Measurements from ENCODE around the gene ZNF398.
"Not testable (repeated sequence)": the region's sequence is repeated elsewhere in the genome, so short reads cannot be mapped to it uniquely, and the experiment has no call there.

Gene ZNF398

GRCh38 chr7:149198161-149198816 lies 51.0 kb downstream of the ZNF398 start:
- no peak for DNase-seq

DNA sequence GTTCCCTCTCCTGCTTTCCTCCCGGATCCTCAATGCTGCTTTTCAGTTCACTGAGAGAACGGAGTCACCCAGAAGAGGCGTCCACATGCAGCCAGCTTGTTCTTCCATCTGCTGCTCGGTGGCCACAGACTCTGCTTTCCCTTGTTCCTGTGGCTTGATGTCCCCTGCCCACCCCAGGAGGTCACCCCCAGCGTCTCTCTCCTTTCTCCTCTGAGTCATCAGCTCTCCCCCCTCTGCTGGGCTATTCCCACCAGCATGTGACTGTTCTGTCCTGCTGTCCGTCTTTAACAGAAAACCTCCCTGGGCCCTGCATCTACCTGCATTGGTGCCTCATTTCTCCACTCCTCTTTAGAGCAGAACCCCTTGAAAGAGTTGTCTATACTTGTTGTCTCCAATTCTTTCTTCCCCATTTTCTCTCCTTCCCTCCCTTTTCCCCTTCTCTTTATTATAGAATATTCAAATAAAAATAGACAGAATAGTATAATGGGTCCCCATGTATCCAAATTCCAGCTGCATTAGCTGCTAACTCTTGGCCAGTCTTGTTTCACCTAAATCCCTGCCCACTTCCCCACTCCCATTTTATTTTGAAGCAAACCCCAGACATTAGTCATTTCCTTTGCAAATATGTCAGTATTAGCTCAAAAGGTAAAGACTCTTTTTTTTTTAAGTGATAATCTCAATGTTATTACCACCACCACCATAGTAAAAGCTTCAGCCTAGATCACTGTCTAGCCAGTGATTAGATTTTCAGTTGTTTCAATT lies 52.2 kb downstream of the ZNF398 start:
- no peak for DNase-seq

GRCh38 chr7:149202831-149203231 lies 55.6 kb downstream of the ZNF398 start:
- no peak for DNase-seq

DNA sequence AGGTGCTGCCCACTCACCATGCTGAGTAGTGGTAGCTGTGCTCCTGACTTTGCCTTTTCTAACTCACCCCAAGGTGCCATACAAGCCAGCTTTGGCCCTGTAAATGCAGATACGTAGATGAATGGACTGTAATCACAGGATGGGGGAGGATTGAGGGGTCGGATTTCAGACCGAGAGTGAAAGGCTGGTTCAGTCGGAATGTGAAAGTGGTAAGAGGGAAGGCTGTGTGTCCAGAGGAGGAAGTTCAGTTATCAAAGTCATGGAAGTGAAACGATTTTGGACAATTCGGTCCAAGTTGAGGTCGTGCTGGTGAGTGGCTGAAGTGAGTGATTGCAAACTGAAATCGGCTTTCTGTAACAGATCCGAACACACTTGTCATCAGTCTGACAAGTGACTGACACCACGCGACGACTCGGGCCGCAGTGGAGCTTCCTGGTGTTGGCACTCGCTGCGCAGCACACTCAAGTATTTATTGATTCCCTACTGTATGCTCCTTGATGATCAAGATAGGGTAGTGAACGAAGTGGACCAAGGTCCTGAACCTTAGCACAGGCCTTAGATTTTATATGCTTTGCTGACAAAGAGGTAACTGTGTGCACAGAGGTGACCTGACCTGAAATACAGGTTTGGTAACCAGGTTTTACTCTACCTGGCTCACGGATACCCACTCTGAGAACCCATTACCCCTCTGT lies 58.6 kb downstream of the ZNF398 start:
- no peak for DNase-seq

GRCh38 chr7:149207324-149208035 lies 60.2 kb downstream of the ZNF398 start:
- DNase-seq, result no peak

DNA sequence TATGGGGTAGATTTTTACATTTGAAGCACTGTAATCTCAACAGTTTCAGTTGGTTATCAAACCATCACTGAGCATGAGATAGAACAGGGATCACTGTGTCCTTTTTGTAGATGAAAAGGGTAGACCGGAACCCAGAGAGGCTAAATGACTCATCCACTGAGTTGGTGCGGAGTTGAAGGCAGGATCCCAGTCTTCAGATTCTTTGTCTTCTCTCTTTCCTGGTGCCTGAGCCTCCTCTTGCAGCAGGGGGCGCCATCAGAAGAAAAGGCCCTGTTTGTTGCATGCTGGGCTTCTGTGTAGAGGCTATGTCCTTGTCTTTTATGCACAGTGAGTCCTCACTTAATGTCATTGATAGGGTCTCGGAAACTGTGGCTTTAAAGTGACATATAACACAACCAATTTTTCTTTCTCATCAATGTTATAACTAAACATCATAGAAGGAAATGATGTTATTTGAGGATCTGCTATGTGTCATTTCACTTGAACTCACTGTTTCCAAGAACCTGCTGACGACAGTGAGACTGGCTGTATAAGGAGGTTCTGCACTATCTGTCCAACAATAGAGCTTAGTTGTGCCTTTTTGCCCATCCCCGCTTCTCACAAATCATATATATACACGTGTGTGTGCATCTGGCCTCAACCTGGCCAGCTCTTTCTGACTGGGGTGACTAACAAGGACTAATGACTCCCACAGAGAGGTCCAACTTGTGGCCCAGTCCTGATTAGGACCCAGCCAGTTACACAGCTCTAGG lies 62.4 kb downstream of the ZNF398 start:
- peak; percentile 1 for DNase-seq

- no peak for DNase-seq
Measured at GRCh38 chr7:149210551-149210950, 63.3 kb downstream of the ZNF398 start.

DNA sequence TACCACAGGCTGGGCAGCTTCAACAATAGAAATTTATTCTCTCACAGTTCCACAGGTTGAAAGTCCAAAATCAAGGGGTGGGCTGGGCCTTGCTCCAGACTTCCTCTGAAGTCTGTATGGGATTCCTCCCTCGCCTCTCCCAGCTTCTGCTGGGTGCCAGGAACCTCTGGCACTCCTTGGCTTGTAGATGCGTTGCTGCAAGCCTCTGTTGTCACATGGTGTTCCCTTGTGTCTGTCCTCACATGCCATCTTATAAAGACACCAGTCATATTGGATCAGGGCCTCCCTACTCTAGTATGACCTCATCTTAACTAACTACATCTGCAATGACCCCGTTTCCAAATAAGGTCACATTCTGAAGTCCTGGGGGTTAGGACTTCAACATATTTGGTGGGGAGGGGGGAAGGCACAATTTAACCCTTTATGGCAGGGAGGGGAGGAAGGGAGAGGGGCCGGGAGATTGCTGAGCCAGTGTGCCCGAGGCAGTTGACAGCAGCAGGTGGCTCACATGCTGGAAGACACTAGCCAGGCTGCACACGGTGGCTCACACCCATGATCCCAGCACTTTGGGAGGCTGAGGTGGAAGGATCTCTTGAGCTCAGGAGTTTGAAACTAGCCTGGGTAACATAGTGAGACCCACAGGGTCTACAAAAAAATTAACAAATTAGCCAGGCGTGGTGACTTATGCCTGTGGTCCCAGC lies 66.9 kb downstream of the ZNF398 start:
- no peak for DNase-seq

GRCh38 chr7:149216402-149216801 lies 69.1 kb downstream of the ZNF398 start:
- no peak for DNase-seq

GRCh38 chr7:149217570-149217969 lies 70.3 kb downstream of the ZNF398 start:
- DNase-seq, result no peak

DNA sequence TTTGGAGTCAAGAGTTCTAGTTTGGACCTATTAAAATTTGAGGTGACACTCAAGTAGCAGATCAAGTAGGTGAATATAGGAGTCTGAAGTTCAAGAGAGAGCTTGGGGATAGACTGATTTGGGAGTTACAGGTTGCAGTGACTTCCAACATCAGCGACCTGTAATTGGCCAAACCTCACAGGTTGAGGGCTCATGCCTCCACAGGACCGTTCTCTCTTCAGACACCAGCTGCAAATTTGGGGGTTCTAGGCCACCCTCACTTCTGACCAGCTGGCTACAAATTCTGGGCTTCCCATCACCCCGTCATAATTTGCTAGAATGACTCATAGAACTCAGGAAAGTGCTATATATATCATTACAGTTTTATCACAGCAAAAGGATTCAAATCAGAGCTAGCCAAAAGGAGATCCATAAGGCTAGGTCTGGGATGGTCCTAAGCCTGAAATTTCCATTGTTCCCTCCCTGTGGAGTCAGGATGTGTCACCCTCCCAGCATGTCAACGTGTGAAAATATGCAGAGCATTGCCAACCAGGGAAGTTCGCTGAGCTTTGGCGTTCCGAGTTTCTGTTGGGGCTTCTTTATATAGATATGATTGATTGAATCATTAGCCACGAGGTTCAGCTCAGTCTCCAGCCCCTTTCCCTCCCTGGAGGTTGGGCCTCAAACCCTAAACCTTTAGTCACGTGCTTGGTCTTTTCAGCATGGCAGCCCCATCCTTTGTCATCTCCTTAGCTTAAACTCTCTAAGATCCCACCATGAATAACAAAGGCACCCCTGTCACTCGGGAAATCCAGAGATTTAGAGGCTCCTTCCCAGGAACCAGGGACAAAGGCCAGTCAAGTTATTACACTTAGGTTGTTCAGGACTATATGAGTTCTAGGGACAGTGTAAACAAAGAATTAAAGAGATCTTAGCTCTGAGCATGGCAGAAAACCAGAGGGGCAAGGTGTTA lies 71.5 kb downstream of the ZNF398 start:
- no peak for DNase-seq

GRCh38 chr7:149220534-149220933 lies 73.3 kb downstream of the ZNF398 start:
- no peak for DNase-seq

- no peak for DNase-seq
Measured at GRCh38 chr7:149223176-149223575, 75.9 kb downstream of the ZNF398 start.

DNA sequence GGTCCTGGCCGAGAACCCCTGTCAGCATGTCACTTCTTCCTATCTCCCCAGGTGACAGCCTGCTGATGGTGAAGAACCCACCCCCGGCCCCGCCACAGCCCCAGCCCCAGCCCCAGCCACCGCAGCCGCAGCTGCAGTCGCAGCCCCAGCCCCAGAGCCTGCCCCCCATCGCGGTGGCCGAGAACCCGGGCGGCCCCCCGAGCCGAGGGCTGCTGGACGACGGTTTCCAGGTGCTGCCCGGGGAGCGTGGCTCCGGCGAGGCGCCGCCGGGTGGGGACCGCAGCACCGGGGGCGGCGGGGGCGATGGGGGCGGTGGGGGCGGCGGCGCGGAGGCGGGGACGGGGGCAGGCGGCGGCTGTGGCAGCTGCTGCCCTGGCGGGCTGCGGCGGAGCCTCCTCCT lies 76.5 kb downstream of the ZNF398 start:
- DNase-seq, result no peak

DNA sequence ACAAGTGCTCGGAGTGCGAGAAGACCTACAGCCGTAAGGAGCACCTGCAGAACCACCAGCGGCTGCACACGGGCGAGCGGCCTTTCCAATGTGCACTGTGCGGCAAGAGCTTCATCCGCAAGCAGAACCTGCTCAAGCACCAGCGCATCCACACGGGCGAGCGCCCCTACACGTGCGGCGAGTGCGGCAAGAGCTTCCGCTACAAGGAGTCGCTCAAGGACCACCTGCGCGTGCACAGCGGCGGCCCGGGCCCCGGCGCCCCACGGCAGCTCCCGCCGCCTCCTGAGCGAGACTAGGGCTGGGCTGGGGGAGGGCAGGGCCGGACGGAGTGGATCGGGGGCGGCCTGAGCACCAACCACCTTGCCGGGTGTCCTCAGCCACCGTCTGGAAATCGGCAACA lies 77.1 kb downstream of the ZNF398 start:
- no peak for DNase-seq

- no peak for DNase-seq
Measured at GRCh38 chr7:149225106-149225505, 77.9 kb downstream of the ZNF398 start.

- no peak for DNase-seq
Measured at GRCh38 chr7:149225656-149226055, 78.4 kb downstream of the ZNF398 start.

DNA sequence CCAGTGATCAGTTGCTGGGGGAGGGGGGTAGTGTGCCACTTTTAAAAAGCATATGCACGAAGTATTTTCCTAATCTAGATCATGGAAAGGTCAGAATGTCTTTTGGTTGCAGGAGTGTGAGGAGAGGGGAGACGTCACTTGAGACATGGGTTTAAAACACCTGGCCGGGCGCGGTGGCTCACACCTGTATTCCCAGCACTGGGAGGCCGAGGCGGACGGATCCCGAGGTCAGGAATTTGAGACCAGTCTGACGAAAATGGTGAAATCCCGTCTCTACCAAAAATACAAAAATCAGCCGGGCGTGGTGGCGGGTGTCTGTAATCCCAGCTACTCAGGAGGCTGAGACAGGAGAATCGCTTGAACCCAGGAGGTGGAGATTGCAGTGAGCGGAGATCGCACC lies 79.1 kb downstream of the ZNF398 start:
- DNase-seq, result not testable (repeated sequence)

GRCh38 chr7:149226840-149227494 lies 79.7 kb downstream of the ZNF398 start:
- DNase-seq, result no peak

DNA sequence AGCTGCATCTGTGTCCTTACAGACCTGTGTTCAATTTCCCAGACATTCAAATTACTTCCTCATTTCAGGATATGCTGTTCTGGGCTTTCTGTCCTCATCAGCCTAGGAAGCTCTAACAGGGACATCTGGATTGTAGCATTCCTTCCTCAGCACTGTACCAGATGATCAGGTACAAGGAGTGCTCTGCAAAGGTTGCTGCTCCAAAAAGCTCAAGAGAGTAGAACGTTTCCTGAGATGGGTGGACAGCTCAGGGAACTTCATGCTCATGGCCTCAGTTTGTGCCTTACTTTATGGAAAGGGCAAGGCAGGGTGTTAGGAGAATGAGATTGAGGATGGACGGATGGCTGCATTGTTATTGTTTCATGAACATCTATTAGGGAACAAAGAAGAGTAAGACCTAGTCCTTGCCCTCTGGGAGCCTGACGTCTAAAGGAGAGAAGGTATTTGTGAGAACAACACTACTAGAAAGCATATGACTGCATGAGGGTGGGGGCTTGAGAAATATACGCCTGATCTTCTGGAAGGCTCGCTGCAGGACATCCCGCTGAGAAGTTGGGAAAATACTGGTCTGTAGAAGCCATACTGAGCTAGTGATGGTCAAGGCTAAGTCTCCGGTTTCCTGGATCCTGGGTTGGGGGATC lies 81.7 kb downstream of the ZNF398 start:
- no peak for DNase-seq
